Caco-2 (cell line): Measurements from ENCODE around the gene ABCC12. TPM values are rescaled to one million over a fixed set of nuclear protein-coding genes. Genes with fewer than 3 reads are reported as not detected.

Source experiments
- BruUV-seq: library from RNA; stranded (reverse); fragments of 400-500 nt; replicated peaks from 2 replicates; lab custom pipeline; 2021; lab: Mats Ljungman, UMichigan
- CTCF ChIA-PET: fragments of 300-600 bp; sonication (Branson Sonifier 250); formaldehyde crosslinking; loops from one replicate; lab custom pipeline; 2022; ENCODE audit warnings: antibody characterized with exemption; lab: Charles Lee
- POLR2A ChIA-PET: fragments of 300-600 bp; sonication (Branson Sonifier 250); formaldehyde crosslinking; loops from one replicate; lab custom pipeline; 2022; ENCODE audit warnings: antibody characterized with exemption; lab: Charles Lee
- DNase-seq, 2 experiments: peaks; one replicate each; pipeline versions ENCODE4 v3.0.0 to v3.0.0-alpha.2; 2020 to 2022
- H3K27me3 ChIP-seq: replicated peaks from 2 replicates; pipeline ENCODE4 v1.6.0; 2011; ENCODE audit warnings: low read length; ENCODE audit not compliant: control insufficient read depth, insufficient read depth
- H3K36me3 ChIP-seq: 2 replicates; pipeline ENCODE4 v1.5.1; 2011; ENCODE audit warnings: low read length; ENCODE audit not compliant: control insufficient read depth, insufficient read depth
- H3K4me1 ChIP-seq: fragments of 250-450 bp; sonication (Bioruptor Pico); 2 replicates; pipeline ENCODE4 v1.5.1; 2020; ENCODE audit warnings: mild to moderate bottlenecking
- H3K4me3 ChIP-seq: 2 replicates; pipeline ENCODE4 v1.5.1; 2011; ENCODE audit warnings: low read depth, mild to moderate bottlenecking, control low read depth, low read length
- H3K9me3 ChIP-seq: fragments of 250-450 bp; sonication (Bioruptor Pico); 2 replicates; pipeline ENCODE4 v1.5.1; 2020; ENCODE audit warnings: mild to moderate bottlenecking, moderate library complexity
- H3K27ac Mint-ChIP-seq: one replicate; pipeline ENCODE4 v1.8.0; 2022; ENCODE audit warnings: mixed read lengths; ENCODE audit not compliant: unreplicated experiment
- H3K27me3 Mint-ChIP-seq: one replicate; pipeline ENCODE4 v1.8.0; 2022; ENCODE audit warnings: mixed read lengths; ENCODE audit not compliant: insufficient read depth, unreplicated experiment
- H3K36me3 Mint-ChIP-seq: one replicate; pipeline ENCODE4 v1.8.0; 2022; ENCODE audit warnings: mild to moderate bottlenecking, mixed read lengths; ENCODE audit not compliant: insufficient read depth, unreplicated experiment
- H3K4me1 Mint-ChIP-seq: one replicate; pipeline ENCODE4 v1.8.0; 2022; ENCODE audit warnings: low read depth, mixed read lengths; ENCODE audit not compliant: unreplicated experiment
- H3K4me3 Mint-ChIP-seq: one replicate; pipeline ENCODE4 v1.8.0; 2022; ENCODE audit warnings: mild to moderate bottlenecking, moderate library complexity, mixed read lengths; ENCODE audit not compliant: unreplicated experiment
- H3K9me3 Mint-ChIP-seq: one replicate; pipeline ENCODE4 v1.8.0; 2022; ENCODE audit warnings: mixed read lengths; ENCODE audit not compliant: unreplicated experiment
- CTCF ChIP-seq, 2 experiments: fragments of 200-600 bp in 1 of 2; IDR thresholded peaks; 1 replicate in 1 of 2; 2 replicates in 1 of 2; pipeline versions ENCODE4 v1.5.1 to v1.8.0; 2011 to 2022; ENCODE audit warnings: antibody characterized with exemption in 1 of 2, control low read depth in 1 of 2, inconsistent platforms in 1 of 2, low read depth in 1 of 2, low read length in 1 of 2, mild to moderate bottlenecking in 1 of 2, moderate library complexity in 1 of 2; ENCODE audit not compliant: insufficient read depth in 1 of 2, severe bottlenecking in 1 of 2, unreplicated experiment in 1 of 2
- intact Hi-C: fragments of 100-400 bp; cut with micrococcal nuclease; formaldehyde crosslinking; loops from one replicate; pipeline ENCODE4 v1.10.0; 2022; ENCODE audit not compliant: unreplicated experiment
- total RNA-seq: library from RNA; stranded (reverse); gene quantifications from 2 replicates; pipeline ENCODE4 v1.2.3, GENCODE V29; 2022

Gene ABCC12
- total RNA-seq, 1 experiment from 2014 or later, result not detected

GRCh38 chr16:48137822-48138221, 18.0 kb downstream of the ABCC12 start:
- H3K4me1 ChIP-seq, result no peaks in the 10 kb centered on the region
- no peaks in the 10 kb centered on the region for H3K9me3 Mint-ChIP-seq
- no peaks in the 10 kb centered on the region for H3K4me1 Mint-ChIP-seq
- no peak overlapping the region for H3K27ac Mint-ChIP-seq
- H3K9me3 ChIP-seq, result no peaks in the 10 kb centered on the region
- H3K36me3 Mint-ChIP-seq, result no peaks in the 10 kb centered on the region
- CTCF ChIA-PET, result no interaction called here
- H3K4me3 Mint-ChIP-seq, result no peak overlapping the region
- no peaks in the 10 kb centered on the region for H3K27me3 ChIP-seq
- H3K4me3 ChIP-seq, result no peak overlapping the region
- no TSS peak for BruUV-seq
- no peak for DNase-seq
- TF ChIP-seq CTCF (IDR thresholded peaks at IDR 0.05; ENCODE audit: insufficient read depth in 1 of 2, low read depth in 1 of 2, low read length in 1 of 2, severe bottlenecking in 1 of 2, unreplicated experiment in 1 of 2), result no peak
- intact Hi-C loops, result no loop called here
- POLR2A ChIA-PET, result no interaction called here
- H3K27me3 Mint-ChIP-seq, result peaks cover 3% of the 10 kb centered on the region
- no peaks in the 10 kb centered on the region for H3K36me3 ChIP-seq

GRCh38 chr16:48136547-48137360, 19.0 kb downstream of the ABCC12 start:
- ChIA-PET CTCF (no interaction called here), POLR2A (no interaction called here)
- Histone ChIP-seq H3K4me1 (no peaks in the 10 kb centered on the region), H3K4me3 (no peak overlapping the region), H3K36me3 (no peaks in the 10 kb centered on the region), H3K27me3 (no peaks in the 10 kb centered on the region), H3K9me3 (no peaks in the 10 kb centered on the region)
- H3K9me3 Mint-ChIP-seq, result no peaks in the 10 kb centered on the region
- peaks cover under 1% of the 10 kb centered on the region for H3K27me3 Mint-ChIP-seq
- H3K4me1 Mint-ChIP-seq, result no peaks in the 10 kb centered on the region
- intact Hi-C loops, result no loop called here
- H3K36me3 Mint-ChIP-seq, result no peaks in the 10 kb centered on the region
- DNase-seq, result no peak
- no peak overlapping the region for H3K27ac Mint-ChIP-seq
- BruUV-seq, result no TSS peak
- TF ChIP-seq CTCF (IDR thresholded peaks at IDR 0.05; ENCODE audit: insufficient read depth in 1 of 2, low read depth in 1 of 2, low read length in 1 of 2, severe bottlenecking in 1 of 2, unreplicated experiment in 1 of 2), result no peak
- H3K4me3 Mint-ChIP-seq, result no peak overlapping the region

GRCh38 chr16:48133455-48134211, 22.2 kb downstream of the ABCC12 start:
- DNase-seq, result no peak
- ChIA-PET POLR2A (no interaction called here), CTCF (no interaction called here)
- intact Hi-C loops, result no loop called here
- no peak overlapping the region for H3K27ac Mint-ChIP-seq
- no peaks in the 10 kb centered on the region for H3K9me3 Mint-ChIP-seq
- H3K9me3 ChIP-seq, result no peaks in the 10 kb centered on the region
- H3K4me3 ChIP-seq, result no peak overlapping the region
- no peaks in the 10 kb centered on the region for H3K4me1 Mint-ChIP-seq
- BruUV-seq, result no TSS peak
- no peak for TF ChIP-seq CTCF (IDR thresholded peaks at IDR 0.05; ENCODE audit: insufficient read depth in 1 of 2, low read depth in 1 of 2, low read length in 1 of 2, severe bottlenecking in 1 of 2, unreplicated experiment in 1 of 2)
- no peaks in the 10 kb centered on the region for H3K27me3 ChIP-seq
- no peaks in the 10 kb centered on the region for H3K36me3 ChIP-seq
- no peak overlapping the region for H3K4me3 Mint-ChIP-seq
- H3K27me3 Mint-ChIP-seq, result no peaks in the 10 kb centered on the region
- no peaks in the 10 kb centered on the region for H3K4me1 ChIP-seq
- no peaks in the 10 kb centered on the region for H3K36me3 Mint-ChIP-seq
